B cell (primary cell): Measurements from ENCODE around the gene CACNG4.

ENCODE experiments used
- CTCF ChIP-seq: fragments of 200-600 bp; IDR thresholded peaks from one replicate; pipeline ENCODE4 v1.8.0; 2022; ENCODE audit warnings: antibody characterized with exemption, mild to moderate bottlenecking
- EZH2 ChIP-seq: IDR thresholded peaks from 2 replicates; pipeline ENCODE4 v1.6.1; 2012; ENCODE audit warnings: borderline replicate concordance, low read depth, mild to moderate bottlenecking, moderate library complexity, low read length; ENCODE audit not compliant: insufficient read depth, poor library complexity, severe bottlenecking

- TF ChIP-seq CTCF (no peak), EZH2 (no peak)
Observed at GRCh38 chr17:66918896-66919295, 45.6 kb upstream of the CACNG4 start.
